SK-N-SH (cell line): ENCODE results near the gene CERS6.
A peak's percentile ranks its signal among the peaks of the same experiment; 100 is the strongest.

Experiments used
- CTCF ChIP-seq: fragments of 200-600 bp; sonication (generic); IDR thresholded peaks from 2 replicates; pipeline ENCODE4 v1.6.1; 2017; ENCODE audit warnings: antibody characterized with exemption, mild to moderate bottlenecking, moderate library complexity
- EZH2phosphoT487 ChIP-seq: fragments of 200-600 bp; sonication (generic); IDR thresholded peaks from 2 replicates; pipeline ENCODE4 v1.6.1; 2017; ENCODE audit warnings: low read depth, mixed run types, mild to moderate bottlenecking, antibody characterized with exemption, moderate library complexity, borderline replicate concordance
- GABPA ChIP-seq: IDR thresholded peaks from 2 replicates; pipeline ENCODE4 v1.4.0; 2012; ENCODE audit warnings: low read depth, mild to moderate bottlenecking
- JUND ChIP-seq: IDR thresholded peaks from 2 replicates; pipeline ENCODE4 v1.4.0; 2012
- MXI1 ChIP-seq: IDR thresholded peaks from 2 replicates; pipeline ENCODE4 v1.6.1; 2012; ENCODE audit warnings: mild to moderate bottlenecking, low read depth, low read length, improper control_type of control experiment
- RCOR1 ChIP-seq: fragments of 150-350 bp; IDR thresholded peaks from 2 replicates; pipeline ENCODE4 v1.6.1; 2017; ENCODE audit warnings: antibody characterized with exemption, low read length
- SIN3A ChIP-seq: IDR thresholded peaks from 2 replicates; pipeline ENCODE4 v1.6.1; 2012; ENCODE audit warnings: low read depth, mild to moderate bottlenecking, low read length, moderate library complexity, borderline replicate concordance

- TF ChIP-seq GABPA: no peak
- no peak for TF ChIP-seq CTCF
- TF ChIP-seq JUND: no peak
- no peak for TF ChIP-seq EZH2phosphoT487
- TF ChIP-seq RCOR1: 0 out of 2 replicates have a peak, but pooled peaks have one; percentile 7
- TF ChIP-seq SIN3A: no peak
- TF ChIP-seq MXI1: no peak
Observed at GRCh38 chr2:168814939-168815907, 359.2 kb downstream of the CERS6 start.
